Spleen (tissue), 11 donors: ENCODE results near the gene PLA2G5. TPM values are rescaled to one million over a fixed set of nuclear protein-coding genes. Genes with fewer than 3 reads are reported as not detected.
"Not testable (repeated sequence)": the region's sequence is repeated elsewhere in the genome, so short reads cannot be mapped to it uniquely, and the experiment has no call there.

ENCODE experiments used
- DNase-seq: peaks from one replicate; pipeline ENCODE4 v3.0.0-alpha.2; 2020
- H3K27ac ChIP-seq, 8 donors: fragments of 200-600 bp; sonication (generic) in 7 of 8; 1 replicate in 4 of 8; 2 replicates in 4 of 8; pipeline versions ENCODE4 v1.5.0 to v1.8.0; 2016 to 2021; ENCODE audit warnings: inconsistent platforms in 4 of 8, mild to moderate bottlenecking in 4 of 8, moderate library complexity in 1 of 8
- H3K27me3 ChIP-seq, 7 donors: fragments of 200-600 bp; sonication (generic) in 6 of 7; replicated peaks in 1 of 7; 1 replicate in 4 of 7; 2 replicates in 3 of 7; pipeline versions ENCODE4 v1.5.0 to v1.8.0; 2016 to 2021; ENCODE audit warnings: inconsistent platforms in 3 of 7, mild to moderate bottlenecking in 1 of 7
- H3K36me3 ChIP-seq, 6 donors: fragments of 200-600 bp; sonication (generic) in 5 of 6; 1 replicate in 4 of 6; 2 replicates in 2 of 6; pipeline versions ENCODE4 v1.5.0 to v1.8.0; 2016 to 2021; ENCODE audit warnings: inconsistent platforms in 2 of 6
- H3K4me1 ChIP-seq, 6 donors: fragments of 200-600 bp; sonication (generic) in 5 of 6; 1 replicate in 3 of 6; 2 replicates in 3 of 6; pipeline versions ENCODE4 v1.5.0 to v1.8.0; 2016 to 2021; ENCODE audit warnings: inconsistent platforms in 3 of 6
- H3K4me3 ChIP-seq, 8 donors: fragments of 200-600 bp; sonication (generic) in 7 of 8; 1 replicate in 4 of 8; 2 replicates in 4 of 8; pipeline versions ENCODE4 v1.5.0 to v1.8.0; 2016 to 2021; ENCODE audit warnings: inconsistent platforms in 4 of 8, mild to moderate bottlenecking in 4 of 8, moderate library complexity in 2 of 8
- H3K9me3 ChIP-seq, 8 donors: fragments of 200-600 bp; sonication (generic) in 7 of 8; 1 replicate in 4 of 8; 2 replicates in 4 of 8; pipeline versions ENCODE4 v1.5.0 to v1.8.0; 2016 to 2021; ENCODE audit warnings: inconsistent platforms in 4 of 8
- CTCF ChIP-seq, 11 experiments: fragments of 200-600 bp in 7 of 11; fragments of 450-650 bp in 4 of 11; sonication (generic) in 4 of 11; IDR thresholded peaks in 8 of 11; conservative IDR thresholded peaks in 3 of 11; 1 replicate in 7 of 11; 2 replicates in 4 of 11; pipeline versions ENCODE4 v1.4.0 to v1.8.0; 2016 to 2021; ENCODE audit warnings: antibody characterized with exemption in 11 of 11, inconsistent platforms in 4 of 11, mild to moderate bottlenecking in 1 of 11
- POLR2A ChIP-seq, 3 donors: fragments of 450-650 bp; IDR thresholded peaks; one replicate each; pipeline ENCODE4 v1.5.1; 2017; ENCODE audit warnings: antibody characterized with exemption in 3 of 3, mild to moderate bottlenecking in 1 of 3
- POLR2AphosphoS5 ChIP-seq, 3 donors: sonication (generic); formaldehyde crosslinking; IDR thresholded peaks; one replicate each; pipeline ENCODE4 v1.5.1; 2017; ENCODE audit warnings: antibody characterized with exemption in 3 of 3
- WGBS, 5 donors: extraction: QIAGEN DNeasy Blood & Tissue Kit in 3 of 5; methylation state at CpG; one replicate each; pipeline versions ENCODE4 v1.1.5 to v1.1.7; 2013 to 2018; 5-methylcytosine and 5-hydroxymethylcytosine counted together
- intact Hi-C: fragments of 100-400 bp; cut with DNase I; formaldehyde crosslinking; loops from one replicate; pipeline ENCODE4 v1.15.0; 2023; ENCODE audit warnings: low total_unique reads
- polyA plus RNA-seq, 3 donors: library from polyadenylated mRNA; stranded (reverse); fragments of 200-250 nt; gene quantifications; one replicate each; pipeline ENCODE4 v1.2.1, GENCODE V29; 2013
- total RNA-seq, 7 donors: library from RNA; depleted of rRNA in 3 of 7; stranded (reverse); fragments of >200 nt in 3 of 7; fragmentation: NEBNext Ultra II Directional in 4 of 7; extraction: Animal tissue kit (Norgen Biotek cat#: 25700) in 4 of 7; gene quantifications; one replicate each; pipeline versions ENCODE4 v1.1.0 to v1.2.1, GENCODE V29; 2016 to 2021
- donor health status: healthy with polysubstance abuse.
- donor health status: DM: no; HTN: no; CAD: no; lungs with moderate emphysema.
- donor health status: DM: no; HTN: no; CAD: no.
- donor health status: Bipolar disorder and iron deficiency.
- donor health status: healthy.
- donor health status: DM: no; HTN: no; CAD: no.
- donor health status: DM: yes; HTN: yes; CAD: no.

PLA2G5 gene
- total and polyA plus RNA-seq, 10 donors: 0.34 to 2.0 (median 0.89) TPM; not detected in 3

GRCh38 chr1:20035114-20035513 lies 34.9 kb upstream of the PLA2G5 start:
- no peak for DNase-seq
- Histone ChIP-seq H3K27me3 (peaks cover 0 to 11% (median 0%) of the 10 kb centered on the region in 7 donors), H3K27ac (no peak overlapping the region), H3K9me3 (peaks cover 0 to 37% (median 28%) of the 10 kb centered on the region in 8 donors), H3K4me1 (peaks cover 0 to 4% (median 0%) of the 10 kb centered on the region in 6 donors), H3K4me3 (no peak overlapping the region), H3K36me3 (no peaks in the 10 kb centered on the region)
- intact Hi-C loops: no loop called here
- WGBS, 5 donors: 64 to 87% (median 82%) methylated on average over 5 of the region's 5 CpGs
- no peak for TF ChIP-seq CTCF (IDR thresholded peaks at IDR 0.05 in 8 of 11, conservative IDR thresholded peaks at IDR 0.05 in 3 of 11)
- TF ChIP-seq POLR2A (IDR thresholded peaks at IDR 0.05): no peak
- no peak for TF ChIP-seq POLR2AphosphoS5 (IDR thresholded peaks at IDR 0.05)

GRCh38 chr1:20037877-20038276 lies 32.1 kb upstream of the PLA2G5 start:
- H3K4me3 ChIP-seq: no peak overlapping the region
- TF ChIP-seq CTCF (IDR thresholded peaks at IDR 0.05 in 8 of 11, conservative IDR thresholded peaks at IDR 0.05 in 3 of 11): no peak
- no peak for TF ChIP-seq POLR2A (IDR thresholded peaks at IDR 0.05)
- no peak for TF ChIP-seq POLR2AphosphoS5 (IDR thresholded peaks at IDR 0.05)
- H3K36me3 ChIP-seq: no peaks in the 10 kb centered on the region
- intact Hi-C loops: no loop called here
- DNase-seq: peak; percentile 28
- H3K27me3 ChIP-seq: peaks cover 0 to 7% (median 0%) of the 10 kb centered on the region in 7 donors
- 15 to 42% (median 30%) methylated on average over 1 of the region's 1 CpG for WGBS, 5 donors
- H3K27ac ChIP-seq: no peak overlapping the region
- peaks cover 0 to 4% (median 0%) of the 10 kb centered on the region in 6 donors for H3K4me1 ChIP-seq
- H3K9me3 ChIP-seq: peaks cover 0 to 37% (median 28%) of the 10 kb centered on the region in 8 donors

- peaks cover 4 to 38% (median 32%) of the 10 kb centered on the region in 8 donors for H3K9me3 ChIP-seq
- TF ChIP-seq POLR2A (IDR thresholded peaks at IDR 0.05) (no peak), POLR2AphosphoS5 (IDR thresholded peaks at IDR 0.05) (no peak), CTCF (IDR thresholded peaks at IDR 0.05 in 8 of 11, conservative IDR thresholded peaks at IDR 0.05 in 3 of 11) (no peak)
- no peaks in the 10 kb centered on the region for H3K36me3 ChIP-seq
- intact Hi-C loops: no loop called here
- H3K27ac ChIP-seq: no peak overlapping the region
- WGBS, 5 donors: 45 to 83% (median 48%) methylated on average over 1 of the region's 1 CpG
- H3K4me1 ChIP-seq: no peaks in the 10 kb centered on the region
- no peak overlapping the region for H3K4me3 ChIP-seq
- H3K27me3 ChIP-seq: peaks cover 0 to 8% (median 0%) of the 10 kb centered on the region in 7 donors
- DNase-seq: no peak
These were observed 22.9 kb upstream of the PLA2G5 start for GRCh38 chr1:20047096-20047495.

GRCh38 chr1:20048563-20048962 lies 21.4 kb upstream of the PLA2G5 start:
- H3K27ac ChIP-seq: no peak overlapping the region
- H3K9me3 ChIP-seq: peaks cover 4 to 48% (median 39%) of the 10 kb centered on the region in 8 donors
- H3K4me3 ChIP-seq: no peak overlapping the region
- no peak for TF ChIP-seq POLR2A (IDR thresholded peaks at IDR 0.05)
- TF ChIP-seq POLR2AphosphoS5 (IDR thresholded peaks at IDR 0.05): no peak
- no peak for TF ChIP-seq CTCF (IDR thresholded peaks at IDR 0.05 in 8 of 11, conservative IDR thresholded peaks at IDR 0.05 in 3 of 11)
- no peaks in the 10 kb centered on the region for H3K4me1 ChIP-seq
- DNase-seq: no peak
- intact Hi-C loops: no loop called here
- H3K36me3 ChIP-seq: no peaks in the 10 kb centered on the region
- 65 to 85% (median 79%) methylated on average over 1 of the region's 1 CpG for WGBS, 5 donors
- peaks cover 0 to 7% (median 0%) of the 10 kb centered on the region in 7 donors for H3K27me3 ChIP-seq

- H3K27ac ChIP-seq, H3K4me1 ChIP-seq, H3K36me3 ChIP-seq, H3K27me3 ChIP-seq, DNase-seq, intact Hi-C loops, H3K4me3 ChIP-seq: not testable (repeated sequence)
- H3K9me3 ChIP-seq: peaks cover 4 to 48% (median 39%) of the 10 kb centered on the region in 8 donors
- WGBS, 5 donors: 79 to 95% (median 88%) methylated on average over 1 of the region's 1 CpG
These were observed 20.8 kb upstream of the PLA2G5 start for GRCh38 chr1:20049056-20049798.
